Smooth muscle cell (in vitro differentiated cells): Measurements from ENCODE around the gene SPATA31C2. TPM values are rescaled to one million over a fixed set of nuclear protein-coding genes. Genes with fewer than 3 reads are reported as not detected.

Source experiments
- DNase-seq: peaks from one replicate; lab custom pipeline; 2025; ENCODE audit not compliant: unreplicated experiment; lab: John Stamatoyannopoulos, UW
- H2AFZ ChIP-seq: fragments of 200-600 bp; sonication (generic); 2 replicates; pipeline ENCODE4 v1.6.0; 2016; ENCODE audit warnings: antibody characterized with exemption, low read depth, mild to moderate bottlenecking
- H3F3A ChIP-seq: fragments of 200-600 bp; sonication (generic); 2 replicates; pipeline ENCODE4 v1.6.0; 2017; ENCODE audit warnings: antibody characterized with exemption, low read depth
- H3K27ac ChIP-seq: fragments of 200-600 bp; sonication (generic); 2 replicates; pipeline ENCODE4 v1.5.1; 2016; ENCODE audit warnings: low read depth, mild to moderate bottlenecking
- H3K27me3 ChIP-seq: fragments of 200-600 bp; sonication (generic); 2 replicates; pipeline ENCODE4 v1.6.1; 2016; ENCODE audit warnings: low read depth, mild to moderate bottlenecking
- H3K36me3 ChIP-seq: fragments of 200-600 bp; sonication (generic); 2 replicates; pipeline ENCODE4 v1.5.1; 2016; ENCODE audit warnings: low read depth
- H3K4me1 ChIP-seq: fragments of 200-600 bp; sonication (generic); 2 replicates; pipeline ENCODE4 v1.5.1; 2016; ENCODE audit warnings: low read depth
- H3K4me2 ChIP-seq: fragments of 200-600 bp; sonication (generic); 2 replicates; pipeline ENCODE4 v1.6.0; 2016; ENCODE audit warnings: mild to moderate bottlenecking
- H3K4me3 ChIP-seq: fragments of 200-600 bp; sonication (generic); 2 replicates; pipeline ENCODE4 v1.5.1; 2016; ENCODE audit warnings: mild to moderate bottlenecking
- H3K79me2 ChIP-seq: fragments of 200-600 bp; sonication (generic); 2 replicates; pipeline ENCODE4 v1.6.0; 2016; ENCODE audit warnings: low read depth, mild to moderate bottlenecking
- H3K9ac ChIP-seq: fragments of 200-600 bp; sonication (generic); 2 replicates; pipeline ENCODE4 v1.6.0; 2016; ENCODE audit warnings: low read depth
- H3K9me3 ChIP-seq: fragments of 200-600 bp; sonication (generic); replicated peaks from 2 replicates; pipeline ENCODE4 v1.5.1; 2016; ENCODE audit warnings: low read depth
- H4K20me1 ChIP-seq: fragments of 200-600 bp; sonication (generic); 2 replicates; pipeline ENCODE4 v1.6.0; 2016; ENCODE audit warnings: low read depth
- WGBS: methylation state at CpG from one replicate; pipeline ENCODE4 v1.1.7; 2016; ENCODE audit warnings: low lambda C conversion rate; 5-methylcytosine and 5-hydroxymethylcytosine counted together
- polyA plus RNA-seq: library from polyadenylated mRNA; unstranded; fragments of >200 nt; fragmentation: Nextera tagmentation; extraction: Ambion mirVana; gene quantifications from 2 replicates; pipeline ENCODE4 v1.2.1, GENCODE V29; 2016
- total RNA-seq: library from RNA; depleted of rRNA; stranded (reverse); fragments of >200 nt; gene quantifications from 2 replicates; pipeline ENCODE4 v1.2.3, GENCODE V29; 2014
- TF ChIP-seq, protein P1 (sequence below): fragments of 200-600 bp; sonication (generic); IDR thresholded peaks from 2 replicates; pipeline ENCODE4 v1.5.1; 2017; ENCODE audit warnings: borderline replicate concordance, mild to moderate bottlenecking, antibody characterized with exemption; ENCODE audit not compliant: insufficient read depth, poor library complexity, severe bottlenecking

SPATA31C2 gene
- total and polyA plus RNA-seq, 2 experiments from 2014 or later: 1.2 TPM; not detected in 1

DNA sequence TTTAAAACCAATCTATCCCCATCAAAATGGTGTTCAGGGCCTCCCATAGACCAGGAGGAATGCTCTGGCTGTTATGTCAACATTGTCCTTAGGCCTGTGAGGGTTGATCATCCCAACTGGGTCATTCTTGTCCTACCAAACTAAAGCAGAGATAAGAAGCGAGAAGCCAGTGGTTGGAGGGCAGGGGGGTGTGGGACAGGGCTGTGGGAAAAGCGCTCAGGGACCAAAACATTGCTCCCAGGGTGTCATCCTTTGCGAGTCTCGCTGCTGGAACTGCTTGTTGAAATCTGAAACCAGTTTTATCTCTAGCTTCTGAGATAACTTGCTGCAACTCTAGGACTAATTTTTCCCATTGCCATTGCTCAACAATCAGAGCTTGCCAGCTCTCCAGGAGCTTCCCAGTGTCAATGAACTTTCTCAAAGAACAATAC is 48.1 kb downstream of the SPATA31C2 start:
- Histone ChIP-seq H2AFZ (peak overlapping the region; percentile 11), H3K36me3 (no peaks in the 10 kb centered on the region), H3K4me2 (peak overlapping the region; percentile 5), H3K27ac (peak overlapping the region; percentile 24), H3K27me3 (no peaks in the 10 kb centered on the region), H3K4me1 (peaks cover 9% of the 10 kb centered on the region), H3K79me2 (no peaks in the 10 kb centered on the region), H3K4me3 (no peak overlapping the region), H4K20me1 (no peaks in the 10 kb centered on the region), H3K9me3 (no peaks in the 10 kb centered on the region), H3K9ac (no peak overlapping the region), H3F3A (peaks cover 27% of the 10 kb centered on the region)
- 10% methylated on average over 4 of the region's 4 CpGs for WGBS
- DNase-seq: no peak
- TF ChIP-seq, protein P1, sequence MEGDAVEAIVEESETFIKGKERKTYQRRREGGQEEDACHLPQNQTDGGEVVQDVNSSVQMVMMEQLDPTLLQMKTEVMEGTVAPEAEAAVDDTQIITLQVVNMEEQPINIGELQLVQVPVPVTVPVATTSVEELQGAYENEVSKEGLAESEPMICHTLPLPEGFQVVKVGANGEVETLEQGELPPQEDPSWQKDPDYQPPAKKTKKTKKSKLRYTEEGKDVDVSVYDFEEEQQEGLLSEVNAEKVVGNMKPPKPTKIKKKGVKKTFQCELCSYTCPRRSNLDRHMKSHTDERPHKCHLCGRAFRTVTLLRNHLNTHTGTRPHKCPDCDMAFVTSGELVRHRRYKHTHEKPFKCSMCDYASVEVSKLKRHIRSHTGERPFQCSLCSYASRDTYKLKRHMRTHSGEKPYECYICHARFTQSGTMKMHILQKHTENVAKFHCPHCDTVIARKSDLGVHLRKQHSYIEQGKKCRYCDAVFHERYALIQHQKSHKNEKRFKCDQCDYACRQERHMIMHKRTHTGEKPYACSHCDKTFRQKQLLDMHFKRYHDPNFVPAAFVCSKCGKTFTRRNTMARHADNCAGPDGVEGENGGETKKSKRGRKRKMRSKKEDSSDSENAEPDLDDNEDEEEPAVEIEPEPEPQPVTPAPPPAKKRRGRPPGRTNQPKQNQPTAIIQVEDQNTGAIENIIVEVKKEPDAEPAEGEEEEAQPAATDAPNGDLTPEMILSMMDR: no peak

DNA sequence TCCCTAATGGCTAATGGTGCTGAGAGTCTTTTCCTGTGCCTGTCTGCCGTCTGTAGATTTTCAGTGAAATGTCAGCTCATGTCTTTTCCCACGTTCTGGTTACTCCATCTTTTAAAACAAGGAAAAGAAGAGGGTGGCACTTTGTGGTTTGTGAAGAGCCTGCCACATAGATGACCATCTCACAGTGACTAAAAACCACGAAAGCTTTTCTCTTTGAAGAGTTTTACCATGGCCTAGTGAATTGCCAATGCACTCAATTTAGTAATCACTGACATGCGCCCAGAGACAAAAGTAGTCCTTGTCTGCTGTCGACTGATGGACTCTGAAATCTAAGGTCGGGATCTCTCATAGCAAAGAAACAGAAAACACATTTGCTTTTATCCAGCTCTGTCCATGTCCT is 50.4 kb downstream of the SPATA31C2 start:
- Histone ChIP-seq H3K4me3 (no peak overlapping the region), H3K4me1 (peaks cover 9% of the 10 kb centered on the region), H3K9ac (no peak overlapping the region), H3K27me3 (no peaks in the 10 kb centered on the region), H3F3A (peaks cover 27% of the 10 kb centered on the region), H4K20me1 (no peaks in the 10 kb centered on the region), H2AFZ (peak overlapping the region; percentile 72), H3K79me2 (no peaks in the 10 kb centered on the region), H3K27ac (peak overlapping the region; percentile 6), H3K4me2 (no peak overlapping the region), H3K9me3 (no peaks in the 10 kb centered on the region), H3K36me3 (no peaks in the 10 kb centered on the region)
- WGBS: 10% methylated on average over 6 of the region's 6 CpGs
- no peak for DNase-seq
- TF ChIP-seq, protein P1: no peak

DNA sequence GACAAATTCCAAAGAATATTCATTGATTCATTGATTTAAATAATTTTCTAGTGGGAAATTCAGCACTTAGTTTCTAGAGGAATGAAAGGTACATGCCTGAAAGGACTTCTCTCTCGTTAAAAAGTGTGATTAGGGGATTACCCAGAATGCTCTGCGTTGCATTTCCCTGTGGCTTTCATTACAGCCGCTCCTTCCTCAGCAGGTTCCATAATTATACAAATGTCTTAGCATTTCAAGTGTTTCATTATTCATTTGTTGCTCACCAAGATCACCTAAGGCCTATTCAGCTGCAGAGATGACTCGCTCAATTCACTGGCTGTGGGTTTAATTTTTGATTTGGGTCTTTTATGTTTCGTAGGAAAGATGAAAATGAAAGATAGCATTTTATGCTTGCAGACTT is 52.8 kb downstream of the SPATA31C2 start:
- no peak for DNase-seq
- H2AFZ ChIP-seq: no peak overlapping the region
- 91% methylated on average over 5 of the region's 5 CpGs for WGBS
- H3K4me1 ChIP-seq: peaks cover 9% of the 10 kb centered on the region
- H4K20me1 ChIP-seq: no peaks in the 10 kb centered on the region
- no peaks in the 10 kb centered on the region for H3K27me3 ChIP-seq
- H3K36me3 ChIP-seq: no peaks in the 10 kb centered on the region
- no peak overlapping the region for H3K4me3 ChIP-seq
- no peak overlapping the region for H3K4me2 ChIP-seq
- H3K9me3 ChIP-seq: no peaks in the 10 kb centered on the region
- H3K9ac ChIP-seq: no peak overlapping the region
- H3K79me2 ChIP-seq: no peaks in the 10 kb centered on the region
- H3K27ac ChIP-seq: no peak overlapping the region
- peaks cover 27% of the 10 kb centered on the region for H3F3A ChIP-seq
- TF ChIP-seq, protein P1: no peak
